ENCODE data around the gene KIF19. TPM values are rescaled to one million over a fixed set of nuclear protein-coding genes. Genes with fewer than 3 reads are reported as not detected.
A peak's percentile ranks its signal among the peaks of the same experiment; 100 is the strongest.

Gene KIF19
- total and polyA plus RNA-seq, 4 donors = 4.2 to 12.7 (median 6.7) TPM

- ATAC-seq (ENCODE audit: insufficient read depth, low FRiP score) = no peak
- TF ChIP-seq CTCF (IDR thresholded peaks at IDR 0.05; ENCODE audit: control extremely low read depth, extremely low read depth) = no peak
- Histone ChIP-seq H3K27ac (ENCODE audit: low read depth in 1 of 2, low read length in 1 of 2) (no peak overlapping the region), H3K9me3 (ENCODE audit: control insufficient read depth in 4 of 4, insufficient read depth in 3 of 4, low read length in 3 of 4) (no peaks in the 10 kb centered on the region), H3K4me3 (no peak overlapping the region), H3K36me3 (ENCODE audit: control insufficient read depth in 4 of 4, insufficient read depth in 4 of 4, low read length in 4 of 4) (no peaks in the 10 kb centered on the region), H3K4me1 (ENCODE audit: control insufficient read depth in 5 of 5, insufficient read depth in 5 of 5, low read length in 5 of 5) (peaks cover 0 to 6% (median 5%) of the 10 kb centered on the region in 5 donors), H3K27me3 (ENCODE audit: control insufficient read depth in 3 of 3, insufficient read depth in 3 of 3, low read length in 2 of 3) (no peaks in the 10 kb centered on the region), H3K9ac (ENCODE audit: insufficient read depth in 1 of 2, low read length in 2 of 2) (no peak overlapping the region)
- WGBS, 2 donors = 85 to 90% methylated on average over 15 of the region's 15 CpGs
- DNase-seq = peak; percentile 58 to 79 (median 64)
These were observed 48.0 kb downstream of the KIF19 start for GRCh38 chr17:74373838-74374606.

DNA sequence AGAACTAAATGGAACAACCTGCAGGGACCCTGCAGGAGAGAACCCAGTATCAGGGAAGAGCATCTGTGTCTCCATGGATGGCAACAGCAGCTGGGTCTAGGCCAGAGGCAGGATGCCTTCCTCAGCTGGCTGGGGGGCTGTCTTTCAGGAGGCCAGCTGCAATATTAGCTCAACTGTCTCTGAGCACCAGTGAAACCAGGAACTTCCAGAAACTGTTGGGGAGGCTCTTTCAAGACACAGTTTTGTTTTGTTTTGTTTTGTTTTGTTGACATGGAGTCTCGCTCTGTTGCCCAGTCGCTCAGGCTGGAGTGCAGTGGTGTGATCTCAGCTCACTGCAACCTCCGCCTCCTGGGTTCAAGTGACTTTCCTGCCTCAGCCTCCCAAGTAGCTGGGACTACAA lies 48.8 kb downstream of the KIF19 start:
- no peak overlapping the region for H3K27ac ChIP-seq (ENCODE audit: low read depth in 1 of 2, low read length in 1 of 2)
- H3K36me3 ChIP-seq (ENCODE audit: control insufficient read depth in 4 of 4, insufficient read depth in 4 of 4, low read length in 4 of 4) = no peaks in the 10 kb centered on the region
- WGBS, 2 donors = 75 to 78% methylated on average over 3 of the region's 3 CpGs
- no peak for TF ChIP-seq CTCF (IDR thresholded peaks at IDR 0.05; ENCODE audit: control extremely low read depth, extremely low read depth)
- ATAC-seq (ENCODE audit: insufficient read depth, low FRiP score) (no peak), DNase-seq (no peak)
- peaks cover 0 to 14% (median 3%) of the 10 kb centered on the region in 5 donors for H3K4me1 ChIP-seq (ENCODE audit: control insufficient read depth in 5 of 5, insufficient read depth in 5 of 5, low read length in 5 of 5)
- H3K4me3 ChIP-seq = no peak overlapping the region
- no peak overlapping the region for H3K9ac ChIP-seq (ENCODE audit: insufficient read depth in 1 of 2, low read length in 2 of 2)
- H3K27me3 ChIP-seq (ENCODE audit: control insufficient read depth in 3 of 3, insufficient read depth in 3 of 3, low read length in 2 of 3) = no peaks in the 10 kb centered on the region
- no peaks in the 10 kb centered on the region for H3K9me3 ChIP-seq (ENCODE audit: control insufficient read depth in 4 of 4, insufficient read depth in 3 of 4, low read length in 3 of 4)

- H3K4me3 ChIP-seq = no peak overlapping the region
- peak; percentile 91 for TF ChIP-seq CTCF (IDR thresholded peaks at IDR 0.05; ENCODE audit: control extremely low read depth, extremely low read depth)
These were observed 53.6 kb downstream of the KIF19 start for GRCh38 chr17:74379495-74380085.

More at GRCh38 chr17:74379495-74380085, 53.6 kb downstream of the KIF19 start:
- Histone ChIP-seq H3K36me3 (ENCODE audit: control insufficient read depth in 4 of 4, insufficient read depth in 4 of 4, low read length in 4 of 4) (no peaks in the 10 kb centered on the region), H3K27ac (ENCODE audit: low read depth in 1 of 2, low read length in 1 of 2) (peak overlapping the region in 1 of 2 donors; percentile 41), H3K9me3 (ENCODE audit: control insufficient read depth in 4 of 4, insufficient read depth in 3 of 4, low read length in 3 of 4) (peaks cover 0 to 2% (median 0%) of the 10 kb centered on the region in 4 donors), H3K9ac (ENCODE audit: insufficient read depth in 1 of 2, low read length in 2 of 2) (no peak overlapping the region), H3K27me3 (ENCODE audit: control insufficient read depth in 3 of 3, insufficient read depth in 3 of 3, low read length in 2 of 3) (no peaks in the 10 kb centered on the region), H3K4me1 (ENCODE audit: control insufficient read depth in 5 of 5, insufficient read depth in 5 of 5, low read length in 5 of 5) (peaks cover 0 to 15% (median 0%) of the 10 kb centered on the region in 5 donors)
- ATAC-seq (ENCODE audit: insufficient read depth, low FRiP score) (peak; percentile 86), DNase-seq (peak; percentile 93 to 96 (median 95))
- WGBS, 2 donors = 9 to 11% methylated on average over 20 of the region's 20 CpGs
